ENCODE data around the gene DUS4L. TPM values are rescaled to one million over a fixed set of nuclear protein-coding genes. Genes with fewer than 3 reads are reported as not detected.

DUS4L gene
- total and polyA plus RNA-seq, 2 of the 13 experiments (the other 11 are each of a cell fraction or from before 2014, with no cell fraction given): 5.6 to 9.8 TPM

GRCh38 chr7:107579885-107580715 is 16.3 kb downstream of the DUS4L start, which contains the start of gene BCAP29 (continued):
- TF ChIP-seq ZNF724P (CRISPR knock-in tag; IDR thresholded peaks at IDR 0.05; ENCODE audit: borderline replicate concordance): peak; percentile 74; the same call in 1 of the 2 replicates
- TF ChIP-seq THAP9 (CRISPR knock-in tag; IDR thresholded peaks at IDR 0.05; ENCODE audit: borderline replicate concordance): no peak
- no peak for TF ChIP-seq SKIL (CRISPR knock-in tag; IDR thresholded peaks at IDR 0.05; ENCODE audit: borderline replicate concordance)
- TF ChIP-seq ZNF713 (CRISPR knock-in tag; IDR thresholded peaks at IDR 0.05): no peak
- peak; percentile 32; the same call in 1 of the 2 replicates for TF ChIP-seq POLR2AphosphoS5 (IDR thresholded peaks at IDR 0.05; ENCODE audit: low read depth, low read length)
- TF ChIP-seq ZFP1 (CRISPR knock-in tag; IDR thresholded peaks at IDR 0.05): no peak
- no peak for TF ChIP-seq CEBPZ (IDR thresholded peaks at IDR 0.05; ENCODE audit: low read length)
- no peak; the same call in 1 of the 2 replicates for TF ChIP-seq TAF1 (CRISPR knock-in tag; IDR thresholded peaks at IDR 0.05)
- no peak for TF ChIP-seq KLF11 (CRISPR knock-in tag; IDR thresholded peaks at IDR 0.05)
- TF ChIP-seq KDM1A (CRISPR knock-in tag; IDR thresholded peaks at IDR 0.05): no peak
- TF ChIP-seq NPAS2 (CRISPR knock-in tag; IDR thresholded peaks at IDR 0.05; ENCODE audit: borderline replicate concordance): no peak
- TF ChIP-seq SIN3B (IDR thresholded peaks at IDR 0.05; ENCODE audit: low read length): no peak
- TF ChIP-seq BRF2 (CRISPR knock-in tag; IDR thresholded peaks at IDR 0.05): no peak
- TF ChIP-seq SNAPC2 (CRISPR knock-in tag; IDR thresholded peaks at IDR 0.05): no peak
- TF ChIP-seq HNF1B (CRISPR knock-in tag; IDR thresholded peaks at IDR 0.05): no peak
- TF ChIP-seq ZNF792 (CRISPR knock-in tag; IDR thresholded peaks at IDR 0.05): peak; percentile 14; the same call in 1 of the 2 replicates
